ENCODE results near the gene HOMER2. TPM values are rescaled to one million over a fixed set of nuclear protein-coding genes. Genes with fewer than 3 reads are reported as not detected.

HOMER2 gene
- total RNA-seq, 4 donors from 2014 or later = 3.6 to 9.8 (median 7.4) TPM

DNA sequence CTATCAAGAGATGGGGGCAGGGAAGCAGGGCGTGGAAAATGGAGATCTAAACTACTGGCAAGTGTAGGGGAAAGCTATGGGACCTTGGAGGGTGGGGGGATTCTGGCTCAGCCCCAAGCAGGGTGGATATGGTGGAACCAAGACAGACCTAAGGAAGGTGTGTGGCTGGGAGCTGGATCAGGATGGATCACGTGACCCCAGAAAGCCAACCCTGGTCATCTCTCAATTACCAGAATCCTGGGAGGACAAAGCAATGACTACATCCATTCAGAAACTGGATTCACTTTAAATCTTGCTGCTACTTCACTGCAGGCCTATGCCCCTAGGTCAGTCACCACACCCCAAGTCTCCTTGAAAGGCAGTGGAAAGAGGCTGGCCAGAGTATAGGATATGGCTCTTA, 74.7 kb downstream of the HOMER2 start:
- TF ChIP-seq, protein P1, sequence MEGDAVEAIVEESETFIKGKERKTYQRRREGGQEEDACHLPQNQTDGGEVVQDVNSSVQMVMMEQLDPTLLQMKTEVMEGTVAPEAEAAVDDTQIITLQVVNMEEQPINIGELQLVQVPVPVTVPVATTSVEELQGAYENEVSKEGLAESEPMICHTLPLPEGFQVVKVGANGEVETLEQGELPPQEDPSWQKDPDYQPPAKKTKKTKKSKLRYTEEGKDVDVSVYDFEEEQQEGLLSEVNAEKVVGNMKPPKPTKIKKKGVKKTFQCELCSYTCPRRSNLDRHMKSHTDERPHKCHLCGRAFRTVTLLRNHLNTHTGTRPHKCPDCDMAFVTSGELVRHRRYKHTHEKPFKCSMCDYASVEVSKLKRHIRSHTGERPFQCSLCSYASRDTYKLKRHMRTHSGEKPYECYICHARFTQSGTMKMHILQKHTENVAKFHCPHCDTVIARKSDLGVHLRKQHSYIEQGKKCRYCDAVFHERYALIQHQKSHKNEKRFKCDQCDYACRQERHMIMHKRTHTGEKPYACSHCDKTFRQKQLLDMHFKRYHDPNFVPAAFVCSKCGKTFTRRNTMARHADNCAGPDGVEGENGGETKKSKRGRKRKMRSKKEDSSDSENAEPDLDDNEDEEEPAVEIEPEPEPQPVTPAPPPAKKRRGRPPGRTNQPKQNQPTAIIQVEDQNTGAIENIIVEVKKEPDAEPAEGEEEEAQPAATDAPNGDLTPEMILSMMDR (IDR thresholded peaks at IDR 0.05; ENCODE audit: low read depth) = no peak

- TF ChIP-seq, protein P1 (IDR thresholded peaks at IDR 0.05; ENCODE audit: low read depth) = no peak
Observed at GRCh38 chr15:82875411-82876003, 77.0 kb downstream of the HOMER2 start.

- TF ChIP-seq, protein P1 (IDR thresholded peaks at IDR 0.05; ENCODE audit: low read depth) = no peak
Observed at GRCh38 chr15:82874961-82875360, 77.6 kb downstream of the HOMER2 start.

GRCh38 chr15:82874267-82874666, 78.3 kb downstream of the HOMER2 start:
- TF ChIP-seq, protein P1 (IDR thresholded peaks at IDR 0.05; ENCODE audit: low read depth) = no peak

DNA sequence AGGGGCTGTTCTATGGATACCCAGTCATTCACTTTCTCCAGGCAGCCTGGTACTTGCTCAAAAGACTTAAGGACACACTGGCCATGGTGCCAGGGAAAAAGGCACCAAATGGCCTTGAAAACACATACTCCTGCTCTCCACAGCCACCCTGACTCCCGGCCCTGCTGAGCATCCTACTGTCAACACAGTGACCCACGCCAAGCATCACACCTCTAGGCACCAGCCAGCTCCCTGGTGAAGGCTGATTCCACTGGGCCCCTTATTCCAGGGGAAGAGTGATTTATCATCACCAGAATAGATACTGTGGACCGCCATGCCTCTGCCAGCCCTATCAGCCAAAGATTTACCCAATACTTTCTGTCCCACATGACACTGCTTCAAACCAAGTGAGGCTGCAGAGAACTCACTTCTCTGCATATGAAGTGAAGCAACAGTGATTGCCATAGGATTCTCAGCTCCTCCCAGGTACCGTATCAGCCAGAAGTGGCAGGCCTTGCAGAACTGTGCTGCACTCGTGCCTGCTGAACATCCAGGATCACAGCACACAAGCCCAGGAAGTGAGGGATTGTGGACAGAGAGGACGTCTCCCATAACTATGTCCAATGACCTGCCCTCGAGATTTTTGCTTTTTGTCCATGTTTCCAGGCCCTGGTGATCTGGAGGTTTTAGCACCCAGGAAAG, 79.4 kb downstream of the HOMER2 start:
- TF ChIP-seq, protein P1 (IDR thresholded peaks at IDR 0.05; ENCODE audit: low read depth) = no peak

- TF ChIP-seq, protein P1 (IDR thresholded peaks at IDR 0.05; ENCODE audit: low read depth) = no peak
Observed at GRCh38 chr15:82871832-82872484, 80.6 kb downstream of the HOMER2 start.

DNA sequence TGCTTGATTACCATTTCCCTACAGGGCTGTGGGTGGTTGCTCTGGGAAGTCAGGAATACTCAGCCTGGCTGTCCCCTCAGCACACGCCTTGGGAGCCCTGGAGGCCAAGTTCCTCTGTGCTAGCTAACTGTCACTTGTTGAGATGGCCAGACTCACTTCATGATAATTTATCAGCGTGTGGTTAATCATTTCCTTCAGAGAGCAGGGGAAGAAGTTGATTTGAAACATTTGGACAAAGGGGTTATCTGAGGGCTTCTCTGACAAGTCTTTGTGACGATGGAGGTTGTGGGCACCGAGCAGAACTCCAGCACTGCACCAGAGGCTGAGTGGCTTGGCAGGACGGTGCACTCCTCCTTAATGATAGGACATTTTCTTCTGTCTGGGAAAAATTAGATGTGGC, 81.2 kb downstream of the HOMER2 start:
- TF ChIP-seq, protein P1 (IDR thresholded peaks at IDR 0.05; ENCODE audit: low read depth) = no peak

Data from subcutaneous adipose tissue (tissue), 4 donors.